OCI-LY7 (cell line): ENCODE results near the gene U2SURP.
"Not testable (repeated sequence)": the region's sequence is repeated elsewhere in the genome, so short reads cannot be mapped to it uniquely, and the experiment has no call there.

Experiments used
- EZH2phosphoT487 ChIP-seq: fragments of 200-600 bp; sonication (generic); IDR thresholded peaks from 2 replicates; pipeline ENCODE4 v1.6.1; 2018; ENCODE audit warnings: low read depth, borderline replicate concordance, mild to moderate bottlenecking, mixed run types, antibody characterized with exemption, low read length, moderate library complexity, mixed read lengths
- TF ChIP-seq, protein P1 (sequence below): fragments of 200-600 bp; sonication (generic); conservative IDR thresholded peaks from 2 replicates; pipeline ENCODE4 v1.5.1; 2014; ENCODE audit warnings: mild to moderate bottlenecking, antibody characterized with exemption, low read length, moderate library complexity, mixed read lengths

DNA sequence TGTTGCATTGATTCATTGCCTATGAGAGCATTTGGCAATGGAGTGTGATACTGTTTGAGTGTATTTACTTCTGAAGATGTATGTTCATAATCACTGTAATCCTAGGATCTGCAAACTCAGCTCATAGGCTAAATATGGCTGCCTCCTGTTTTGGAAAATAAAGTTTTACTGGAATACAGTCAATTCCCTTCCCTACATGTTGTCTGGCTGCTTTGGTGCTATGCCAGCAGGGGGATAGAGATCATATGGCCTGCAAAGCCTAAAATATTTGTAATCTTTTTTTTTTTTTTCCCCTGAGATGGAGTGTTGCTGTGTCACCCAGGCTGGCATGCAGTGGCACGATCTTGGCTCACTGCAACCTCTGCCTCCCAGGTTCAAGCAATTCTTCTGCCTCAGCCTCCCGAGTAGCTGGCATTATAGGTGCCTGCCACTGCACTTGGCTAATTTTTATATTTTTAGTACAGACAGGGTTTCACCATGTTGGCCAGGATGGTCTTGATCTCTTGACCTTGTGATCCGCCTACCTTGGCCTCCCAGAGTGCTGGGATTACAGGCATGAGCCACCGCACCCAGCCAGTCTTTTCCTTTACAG is 30.5 kb downstream of the U2SURP start:
- TF ChIP-seq, protein P1, sequence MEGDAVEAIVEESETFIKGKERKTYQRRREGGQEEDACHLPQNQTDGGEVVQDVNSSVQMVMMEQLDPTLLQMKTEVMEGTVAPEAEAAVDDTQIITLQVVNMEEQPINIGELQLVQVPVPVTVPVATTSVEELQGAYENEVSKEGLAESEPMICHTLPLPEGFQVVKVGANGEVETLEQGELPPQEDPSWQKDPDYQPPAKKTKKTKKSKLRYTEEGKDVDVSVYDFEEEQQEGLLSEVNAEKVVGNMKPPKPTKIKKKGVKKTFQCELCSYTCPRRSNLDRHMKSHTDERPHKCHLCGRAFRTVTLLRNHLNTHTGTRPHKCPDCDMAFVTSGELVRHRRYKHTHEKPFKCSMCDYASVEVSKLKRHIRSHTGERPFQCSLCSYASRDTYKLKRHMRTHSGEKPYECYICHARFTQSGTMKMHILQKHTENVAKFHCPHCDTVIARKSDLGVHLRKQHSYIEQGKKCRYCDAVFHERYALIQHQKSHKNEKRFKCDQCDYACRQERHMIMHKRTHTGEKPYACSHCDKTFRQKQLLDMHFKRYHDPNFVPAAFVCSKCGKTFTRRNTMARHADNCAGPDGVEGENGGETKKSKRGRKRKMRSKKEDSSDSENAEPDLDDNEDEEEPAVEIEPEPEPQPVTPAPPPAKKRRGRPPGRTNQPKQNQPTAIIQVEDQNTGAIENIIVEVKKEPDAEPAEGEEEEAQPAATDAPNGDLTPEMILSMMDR = not testable (repeated sequence)
- TF ChIP-seq EZH2phosphoT487 = not testable (repeated sequence)
